CD1c-positive myeloid dendritic cell (primary cell): ENCODE measurements around the gene TAF8.
"Not testable (repeated sequence)": the region's sequence is repeated elsewhere in the genome, so short reads cannot be mapped to it uniquely, and the experiment has no call there.

Source experiments
- DNase-seq: peaks from one replicate; pipeline ENCODE4 v3.0.0-alpha.2; 2016; ENCODE audit errors: extremely low spot score

TAF8 gene

GRCh38 chr6:42028234-42029061 lies 21.9 kb upstream of the TAF8 start:
- DNase-seq: peak; percentile 78

GRCh38 chr6:42029062-42029685 lies 21.1 kb upstream of the TAF8 start:
- no peak for DNase-seq

- DNase-seq: no peak
Observed at GRCh38 chr6:42029881-42030280, 20.4 kb upstream of the TAF8 start.

- DNase-seq: peak; percentile 29
Observed at GRCh38 chr6:42030585-42031506, 19.5 kb upstream of the TAF8 start.

GRCh38 chr6:42032366-42032765 lies 18.0 kb upstream of the TAF8 start:
- DNase-seq: peak; percentile 35

GRCh38 chr6:42037669-42038068 lies 12.7 kb upstream of the TAF8 start:
- not testable (repeated sequence) for DNase-seq

- DNase-seq: no peak
Observed at GRCh38 chr6:42038163-42038562, 12.2 kb upstream of the TAF8 start.

GRCh38 chr6:42038811-42039408 lies 11.4 kb upstream of the TAF8 start:
- no peak for DNase-seq

GRCh38 chr6:42040856-42041480 lies 9.4 kb upstream of the TAF8 start:
- no peak for DNase-seq

GRCh38 chr6:42041481-42042053 lies 8.8 kb upstream of the TAF8 start:
- no peak for DNase-seq

GRCh38 chr6:42042108-42042507 lies 8.2 kb upstream of the TAF8 start:
- peak; percentile 23 for DNase-seq

- peak; percentile 93 for DNase-seq
Observed at GRCh38 chr6:42043787-42044475, 6.4 kb upstream of the TAF8 start.

GRCh38 chr6:42045538-42046460 lies 4.5 kb upstream of the TAF8 start:
- peak; percentile 76 for DNase-seq

- DNase-seq: no peak
Observed at GRCh38 chr6:42046464-42047212, 3.7 kb upstream of the TAF8 start.

GRCh38 chr6:42047213-42047590 lies 3.1 kb upstream of the TAF8 start:
- DNase-seq: peak; percentile 13

GRCh38 chr6:42047790-42048405 lies 2.4 kb upstream of the TAF8 start:
- no peak for DNase-seq

GRCh38 chr6:42049116-42049809 lies 1.1 kb upstream of the TAF8 start:
- no peak for DNase-seq

GRCh38 chr6:42049948-42050296 lies 402 bp upstream of the TAF8 start:
- peak; percentile 17 for DNase-seq
